Esophagus squamous epithelium (tissue), 4 donors: Measurements from ENCODE around the gene RPUSD2.

Experiments
- CTCF ChIP-seq, 6 experiments: fragments of 450-650 bp in 4 of 6; fragments of 200-600 bp in 2 of 6; sonication (generic) in 2 of 6; IDR thresholded peaks; one replicate each; pipeline ENCODE4 v1.5.1; 2016 to 2019; ENCODE audit warnings: antibody characterized with exemption in 6 of 6, mild to moderate bottlenecking in 4 of 6, moderate library complexity in 4 of 6
- POLR2A ChIP-seq, 4 donors: fragments of 450-650 bp; IDR thresholded peaks; one replicate each; pipeline ENCODE4 v1.6.1; 2017; ENCODE audit warnings: antibody characterized with exemption in 4 of 4, mild to moderate bottlenecking in 4 of 4, moderate library complexity in 3 of 4

DNA sequence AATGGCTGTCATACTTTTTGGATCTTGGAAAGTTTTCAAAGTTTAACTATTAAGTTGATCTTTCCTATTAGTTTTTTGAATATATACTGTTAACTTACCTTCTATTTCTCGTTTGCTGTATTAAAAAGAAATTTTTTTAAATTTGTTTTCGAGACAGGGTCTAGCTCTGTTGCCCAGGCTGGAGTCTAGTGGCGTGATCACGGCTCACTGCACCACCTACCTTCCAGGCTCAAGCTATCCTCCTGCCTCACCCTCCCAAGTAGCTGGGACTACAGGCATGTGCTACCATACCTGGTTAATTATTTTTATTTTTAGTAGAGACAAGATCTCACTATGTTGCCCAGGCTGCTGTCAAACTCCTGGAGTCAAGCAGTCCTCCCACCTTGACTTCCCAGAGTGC lies 29.6 kb downstream of the RPUSD2 start:
- TF ChIP-seq CTCF (IDR thresholded peaks at IDR 0.05) (no peak), POLR2A (IDR thresholded peaks at IDR 0.05) (no peak)
